ENCODE measurements around the gene JPH3.

JPH3 gene

GRCh38 chr16:87620201-87620495 lies 17.8 kb downstream of the JPH3 start:
- Mint-ChIP-seq H3K27ac (no peak overlapping the region), H3K9me3 (no peaks in the 10 kb centered on the region), H3K4me1 (no peaks in the 10 kb centered on the region), H3K27me3 (peaks cover 11% of the 10 kb centered on the region), H3K4me3 (no peak overlapping the region), H3K36me3 (no peaks in the 10 kb centered on the region)
- CTCF ChIA-PET: no interaction called here
- DNase-seq: no peak

DNA sequence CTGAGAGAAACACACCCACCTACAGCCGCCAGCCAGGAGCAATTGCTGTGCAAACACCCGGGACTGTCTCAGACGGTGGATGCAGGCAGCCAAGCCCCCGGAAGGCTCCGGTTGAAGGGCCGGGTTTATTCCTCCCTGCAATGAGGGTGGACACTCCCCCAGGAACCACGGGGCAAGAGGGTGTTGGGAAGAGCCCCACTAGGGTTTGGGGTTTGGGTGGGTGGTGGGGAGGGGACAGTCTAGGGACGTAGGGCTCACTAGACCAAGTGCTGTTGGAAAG lies 19.2 kb downstream of the JPH3 start:
- Mint-ChIP-seq H3K27ac (no peak overlapping the region), H3K4me3 (no peak overlapping the region), H3K36me3 (no peaks in the 10 kb centered on the region), H3K9me3 (no peaks in the 10 kb centered on the region), H3K4me1 (no peaks in the 10 kb centered on the region), H3K27me3 (peaks cover 15% of the 10 kb centered on the region)
- CTCF ChIA-PET: no interaction called here
- DNase-seq: no peak

- CTCF ChIA-PET: no interaction called here
- no peak for DNase-seq
- Mint-ChIP-seq H3K9me3 (no peaks in the 10 kb centered on the region), H3K4me3 (no peak overlapping the region), H3K4me1 (no peaks in the 10 kb centered on the region), H3K36me3 (no peaks in the 10 kb centered on the region), H3K27me3 (peaks cover 15% of the 10 kb centered on the region), H3K27ac (no peak overlapping the region)
Measured at GRCh38 chr16:87621976-87622713, 19.8 kb downstream of the JPH3 start.

DNA sequence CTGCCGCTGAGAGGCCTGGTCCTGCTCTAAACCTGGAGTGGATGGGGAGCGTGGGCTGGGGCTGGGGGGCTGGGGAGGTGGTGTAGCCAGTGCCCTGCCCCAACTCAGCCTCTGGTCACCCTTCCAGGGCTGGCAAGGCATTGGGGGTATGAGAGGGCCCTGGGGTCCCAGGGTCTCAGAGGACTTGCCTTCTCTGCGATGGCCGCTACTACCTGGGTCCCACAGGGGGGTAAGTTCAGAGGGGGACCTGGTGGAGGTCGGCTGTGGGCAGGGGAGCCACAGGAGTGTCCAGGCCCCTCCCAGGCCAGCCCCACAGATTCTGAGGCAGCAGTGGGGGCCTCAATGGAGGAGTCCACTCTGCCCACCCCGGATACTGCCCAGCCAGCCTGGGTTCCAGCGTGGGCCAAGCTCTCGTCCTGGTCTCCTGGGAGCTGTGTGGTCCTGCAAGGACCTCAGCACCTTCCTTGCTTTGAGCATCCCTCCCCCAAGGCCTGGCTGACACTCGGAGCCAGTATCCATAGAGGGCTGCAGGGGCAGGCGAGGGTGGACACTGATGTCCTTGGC lies 20.5 kb downstream of the JPH3 start:
- no peak overlapping the region for H3K4me3 Mint-ChIP-seq
- DNase-seq: no peak
- CTCF ChIA-PET: no interaction called here
- H3K4me1 Mint-ChIP-seq: no peaks in the 10 kb centered on the region
- H3K9me3 Mint-ChIP-seq: no peaks in the 10 kb centered on the region
- H3K36me3 Mint-ChIP-seq: no peaks in the 10 kb centered on the region
- H3K27ac Mint-ChIP-seq: no peak overlapping the region
- H3K27me3 Mint-ChIP-seq: peaks cover 16% of the 10 kb centered on the region

DNA sequence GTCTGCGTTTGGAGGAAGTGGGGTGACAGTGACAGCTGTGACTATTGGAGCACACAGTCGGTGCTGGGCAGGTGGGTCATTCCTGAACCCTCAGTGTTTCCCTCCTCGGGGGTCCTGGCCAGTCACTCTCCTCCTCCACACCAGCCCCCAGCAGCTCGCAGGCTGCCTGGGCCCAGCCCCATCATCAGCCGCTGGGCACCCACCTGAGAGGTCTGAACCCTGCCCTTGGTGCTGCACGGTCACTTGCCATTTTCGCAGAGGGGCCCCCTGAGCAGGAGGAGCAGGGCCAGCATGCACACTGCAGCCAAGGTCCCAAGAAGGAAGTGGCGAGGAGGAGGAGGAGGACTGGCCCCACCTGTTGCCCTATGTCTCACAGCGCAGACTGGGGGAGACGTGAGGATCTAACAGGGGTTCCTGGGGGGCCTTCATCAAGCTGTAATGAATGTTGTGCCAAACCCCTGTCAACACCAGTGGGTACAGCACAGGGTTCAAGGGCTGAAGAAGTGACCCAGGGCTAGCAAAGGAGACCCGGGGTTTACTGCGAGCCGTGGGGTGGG lies 23.0 kb downstream of the JPH3 start:
- Mint-ChIP-seq H3K4me3 (no peak overlapping the region), H3K36me3 (no peaks in the 10 kb centered on the region), H3K27ac (no peak overlapping the region), H3K27me3 (peaks cover 21% of the 10 kb centered on the region), H3K9me3 (no peaks in the 10 kb centered on the region), H3K4me1 (no peaks in the 10 kb centered on the region)
- CTCF ChIA-PET: interaction anchor here (0.9 to 2.0 kb wide), 2 partner anchors 11 to 246 kb away, joined by 3 to 6 read pairs; no protein-coding TSS in a partner anchor
- no peak for DNase-seq

DNA sequence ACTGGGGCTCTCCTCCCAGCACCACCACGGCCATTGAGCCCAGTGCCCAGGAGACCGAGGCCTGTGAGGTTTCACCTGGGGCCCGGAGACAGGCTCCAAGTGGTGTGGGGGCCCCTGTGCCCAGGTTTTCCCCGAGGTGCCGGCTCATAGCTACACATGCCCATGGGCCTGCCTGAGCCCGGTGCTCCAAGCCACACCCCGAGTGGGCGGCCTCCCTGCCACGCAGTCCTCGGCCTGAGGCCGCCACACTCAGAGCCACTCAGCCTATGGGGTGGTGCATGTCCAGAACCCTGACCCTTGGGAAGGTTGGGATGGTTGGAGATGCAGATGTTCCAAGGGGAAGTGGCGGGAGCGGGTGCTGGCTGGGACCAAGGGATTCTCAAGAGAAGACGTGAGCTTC lies 24.1 kb downstream of the JPH3 start:
- CTCF ChIA-PET: interaction anchor here (1.2 kb wide), 1 partner anchor 10 kb away, joined by 4 read pairs; no protein-coding TSS in a partner anchor
- Mint-ChIP-seq H3K9me3 (no peaks in the 10 kb centered on the region), H3K27ac (no peak overlapping the region), H3K36me3 (no peaks in the 10 kb centered on the region), H3K4me1 (no peaks in the 10 kb centered on the region), H3K27me3 (peaks cover 21% of the 10 kb centered on the region), H3K4me3 (no peak overlapping the region)
- DNase-seq: no peak

DNA sequence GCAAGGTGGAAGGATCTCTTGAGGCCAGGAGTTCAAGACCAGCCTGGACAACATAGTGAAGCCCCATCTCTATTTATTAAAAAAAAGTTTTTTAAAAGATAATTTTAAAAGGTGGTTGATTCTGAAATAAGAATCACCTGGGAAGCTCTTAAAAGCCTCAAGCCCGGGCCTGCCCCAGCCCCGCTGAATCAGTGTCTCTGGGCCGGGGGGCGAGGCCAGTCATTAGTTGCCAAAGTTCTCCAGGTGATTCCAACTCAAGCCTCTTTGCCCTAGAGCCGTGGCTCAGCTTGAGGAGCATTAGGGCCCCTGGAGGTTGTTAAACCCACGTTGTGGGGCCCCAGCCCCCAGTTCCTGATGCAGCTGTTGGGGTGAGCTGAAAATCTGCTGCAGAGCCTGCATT lies 24.6 kb downstream of the JPH3 start:
- no peak for DNase-seq

GRCh38 chr16:87627542-87628245 lies 25.4 kb downstream of the JPH3 start:
- H3K27ac Mint-ChIP-seq: no peak overlapping the region
- peaks cover 24% of the 10 kb centered on the region for H3K27me3 Mint-ChIP-seq
- no peaks in the 10 kb centered on the region for H3K9me3 Mint-ChIP-seq
- no peaks in the 10 kb centered on the region for H3K4me1 Mint-ChIP-seq
- H3K4me3 Mint-ChIP-seq: no peak overlapping the region
- CTCF ChIA-PET: no interaction called here
- H3K36me3 Mint-ChIP-seq: no peaks in the 10 kb centered on the region
- DNase-seq: no peak

More for the DNA sequence above, 24.6 kb downstream of the JPH3 start:
- Mint-ChIP-seq H3K9me3 (no peaks in the 10 kb centered on the region), H3K27ac (no peak overlapping the region), H3K4me1 (no peaks in the 10 kb centered on the region), H3K4me3 (no peak overlapping the region), H3K27me3 (peaks cover 20% of the 10 kb centered on the region), H3K36me3 (no peaks in the 10 kb centered on the region)
- CTCF ChIA-PET: interaction anchor here (0.6 to 1.2 kb wide), 2 partner anchors 9 to 657 kb away, joined by 4 read pairs; no protein-coding TSS in a partner anchor

- H3K27ac Mint-ChIP-seq: no peak overlapping the region
- CTCF ChIA-PET: no interaction called here
- peaks cover 26% of the 10 kb centered on the region for H3K27me3 Mint-ChIP-seq
- DNase-seq: no peak
- H3K4me3 Mint-ChIP-seq: no peak overlapping the region
- H3K36me3 Mint-ChIP-seq: no peaks in the 10 kb centered on the region
- H3K9me3 Mint-ChIP-seq: no peaks in the 10 kb centered on the region
- H3K4me1 Mint-ChIP-seq: no peaks in the 10 kb centered on the region
Measured at GRCh38 chr16:87628246-87628923, 26.1 kb downstream of the JPH3 start.

GRCh38 chr16:87628940-87629339 lies 26.6 kb downstream of the JPH3 start:
- Mint-ChIP-seq H3K9me3 (no peaks in the 10 kb centered on the region), H3K27ac (no peak overlapping the region), H3K27me3 (peaks cover 29% of the 10 kb centered on the region), H3K36me3 (no peaks in the 10 kb centered on the region), H3K4me3 (no peak overlapping the region), H3K4me1 (no peaks in the 10 kb centered on the region)
- no peak for DNase-seq
- CTCF ChIA-PET: no interaction called here

DNA sequence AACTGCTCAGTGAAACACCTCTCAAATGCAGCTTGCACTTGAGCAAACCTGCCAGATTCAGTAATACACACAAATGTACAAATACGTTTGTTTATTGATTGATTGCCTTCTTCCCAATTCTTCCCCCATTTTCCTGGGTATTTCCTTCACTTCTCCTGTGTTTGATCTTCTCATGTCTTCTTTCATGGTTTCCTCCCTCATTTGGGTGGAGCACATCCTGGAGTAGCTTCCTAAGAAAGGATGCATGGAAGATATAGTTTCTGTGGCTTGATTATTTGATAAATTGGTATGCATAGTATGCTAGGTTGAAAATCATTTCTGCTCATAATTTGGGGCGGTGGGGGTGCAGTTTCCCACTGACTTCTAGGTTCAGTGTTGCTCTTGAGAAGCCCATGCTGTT lies 28.8 kb downstream of the JPH3 start:
- H3K27ac Mint-ChIP-seq: no peak overlapping the region
- no peaks in the 10 kb centered on the region for H3K36me3 Mint-ChIP-seq
- H3K9me3 Mint-ChIP-seq: no peaks in the 10 kb centered on the region
- no peak overlapping the region for H3K4me3 Mint-ChIP-seq
- CTCF ChIA-PET: no interaction called here
- DNase-seq: no peak
- peaks cover 34% of the 10 kb centered on the region for H3K27me3 Mint-ChIP-seq
- H3K4me1 Mint-ChIP-seq: peaks cover 11% of the 10 kb centered on the region

GRCh38 chr16:87634411-87634810 lies 32.1 kb downstream of the JPH3 start:
- peaks cover 17% of the 10 kb centered on the region for H3K4me1 Mint-ChIP-seq
- no peaks in the 10 kb centered on the region for H3K9me3 Mint-ChIP-seq
- DNase-seq: no peak
- no peak overlapping the region for H3K27ac Mint-ChIP-seq
- peaks cover 36% of the 10 kb centered on the region for H3K27me3 Mint-ChIP-seq
- H3K4me3 Mint-ChIP-seq: no peak overlapping the region
- CTCF ChIA-PET: interaction anchor here (1.0 to 2.9 kb wide), 4 partner anchors 36 to 240 kb away, joined by 3 to 28 read pairs (median 12); no protein-coding TSS in a partner anchor
- no peaks in the 10 kb centered on the region for H3K36me3 Mint-ChIP-seq

DNA sequence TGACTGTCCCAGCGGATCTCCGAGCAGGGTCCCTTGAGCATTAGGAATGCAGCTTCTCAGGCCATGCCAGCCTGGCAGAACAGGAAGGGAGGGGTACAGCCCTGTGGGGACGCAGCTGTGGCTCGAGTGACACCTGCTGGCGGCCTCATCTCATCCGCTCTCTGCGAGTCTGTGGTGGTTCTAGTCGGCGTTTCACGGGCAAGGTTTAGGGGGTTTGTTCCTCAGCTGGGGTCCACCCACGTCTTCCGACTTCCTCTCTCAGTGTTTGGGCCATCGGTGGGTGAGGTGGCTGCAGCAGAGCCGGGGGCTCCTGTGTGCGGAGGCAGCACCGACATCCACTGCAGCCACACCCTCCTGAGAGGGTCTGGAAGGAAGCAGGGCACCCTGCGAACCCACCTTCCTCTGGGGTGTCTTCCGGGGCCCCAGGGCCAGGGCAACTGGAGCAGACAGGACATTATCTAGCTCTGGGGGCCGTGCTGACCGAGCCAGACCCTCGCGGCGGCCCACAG lies 33.3 kb downstream of the JPH3 start:
- Mint-ChIP-seq H3K4me1 (peaks cover 17% of the 10 kb centered on the region), H3K4me3 (peak overlapping the region; percentile 60), H3K36me3 (no peaks in the 10 kb centered on the region), H3K27me3 (peaks cover 32% of the 10 kb centered on the region), H3K27ac (no peak overlapping the region), H3K9me3 (no peaks in the 10 kb centered on the region)
- CTCF ChIA-PET: interaction anchor here (0.6 to 2.9 kb wide), 34 partner anchors 9 to 313 kb away, joined by 3 to 28 read pairs (median 4); no protein-coding TSS in a partner anchor
- DNase-seq: peak; percentile 83

DNA sequence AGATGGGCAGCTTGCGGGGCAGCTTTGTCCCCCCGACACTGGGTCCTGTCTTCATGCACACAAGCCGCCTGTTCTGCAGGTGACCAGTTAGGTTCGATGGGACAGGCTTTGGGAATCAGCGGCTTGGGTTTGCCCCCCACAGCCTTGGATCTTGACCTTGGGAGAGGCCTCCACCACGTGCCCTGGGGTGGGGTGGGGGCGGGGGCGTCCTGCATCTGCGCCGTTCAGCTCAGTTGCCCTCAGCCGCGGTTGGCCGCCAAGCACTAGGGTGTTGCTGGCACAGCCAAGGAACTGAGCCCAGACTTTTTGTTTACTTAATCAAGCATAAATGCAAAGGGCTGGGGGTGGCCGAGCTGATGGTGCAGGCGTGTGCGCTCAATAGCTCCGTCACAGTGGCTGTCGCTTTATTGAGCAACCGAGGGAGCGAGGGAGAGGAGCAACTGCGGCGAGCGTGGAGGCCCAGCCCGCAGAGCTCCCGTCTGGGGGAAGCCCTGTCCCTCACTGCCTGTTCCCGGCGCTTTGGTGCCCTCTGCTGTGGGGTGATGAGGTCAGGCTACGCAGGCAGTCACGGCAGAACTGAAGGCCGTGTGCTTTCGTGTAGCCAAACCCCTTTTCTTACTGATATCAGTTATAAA lies 33.9 kb downstream of the JPH3 start:
- H3K36me3 Mint-ChIP-seq: no peaks in the 10 kb centered on the region
- CTCF ChIA-PET: interaction anchor here (0.6 to 2.9 kb wide), 34 partner anchors 10 to 314 kb away, joined by 3 to 28 read pairs (median 4); no protein-coding TSS in a partner anchor
- peak; percentile 87 for DNase-seq
- no peak overlapping the region for H3K27ac Mint-ChIP-seq
- H3K4me3 Mint-ChIP-seq: peak overlapping the region; percentile 60
- H3K27me3 Mint-ChIP-seq: peaks cover 32% of the 10 kb centered on the region
- peaks cover 17% of the 10 kb centered on the region for H3K4me1 Mint-ChIP-seq
- H3K9me3 Mint-ChIP-seq: no peaks in the 10 kb centered on the region
